HepG2 (cell line): ENCODE results near the gene THOP1. TPM values are rescaled to one million over a fixed set of nuclear protein-coding genes. Genes with fewer than 3 reads are reported as not detected.

Source experiments
- FIP1L1 ChIP-seq: fragments of 200-400 bp; formaldehyde crosslinking; IDR thresholded peaks from 2 replicates; pipeline ENCODE4 v1.6.1; 2018; ENCODE audit warnings: low read depth, mild to moderate bottlenecking, low read length, moderate library complexity, borderline replicate concordance; ENCODE audit not compliant: insufficient read depth
- GABPB1 ChIP-seq: IDR thresholded peaks from 2 replicates; pipeline ENCODE4 v1.6.1; 2016; ENCODE audit warnings: mild to moderate bottlenecking, missing genetic modification reagents, moderate library complexity, missing compliant biosample characterization
- HDAC2 ChIP-seq: sonication (generic); formaldehyde crosslinking; IDR thresholded peaks from 2 replicates; pipeline ENCODE4 v1.4.0; 2020; ENCODE audit warnings: missing genetic modification reagents
- KDM3A ChIP-seq: IDR thresholded peaks from 2 replicates; pipeline ENCODE4 v1.6.1; 2018; ENCODE audit warnings: low read depth, missing compliant biosample characterization
- KLF12 ChIP-seq: sonication (generic); formaldehyde crosslinking; IDR thresholded peaks from 2 replicates; pipeline ENCODE4 v1.4.0; 2020; ENCODE audit warnings: missing genetic modification reagents, borderline replicate concordance
- PHF5A ChIP-seq: IDR thresholded peaks from one replicate; pipeline ENCODE4 v1.6.1; 2018; ENCODE audit warnings: low read depth, missing genetic modification reagents; ENCODE audit not compliant: unreplicated experiment
- RBAK ChIP-seq: sonication (generic); formaldehyde crosslinking; IDR thresholded peaks from 2 replicates; pipeline ENCODE4 v1.5.1; 2020; ENCODE audit warnings: mild to moderate bottlenecking, missing genetic modification reagents
- TRIM24 ChIP-seq: sonication (generic); formaldehyde crosslinking; IDR thresholded peaks from 2 replicates; pipeline ENCODE4 v1.8.0; 2022; ENCODE audit warnings: mild to moderate bottlenecking, missing genetic modification reagents
- XRCC5 ChIP-seq: fragments of 200-400 bp; formaldehyde crosslinking; optimal IDR thresholded peaks from 2 replicates; pipeline ENCODE3; 2017; ENCODE audit warnings: mild to moderate bottlenecking, low read length
- ZFYVE20 ChIP-seq: sonication (generic); formaldehyde crosslinking; IDR thresholded peaks from 2 replicates; pipeline ENCODE4 v1.8.0; 2023; ENCODE audit warnings: low read depth, mild to moderate bottlenecking, moderate library complexity, missing genetic modification reagents, borderline replicate concordance
- ZNF124 ChIP-seq: sonication (generic); formaldehyde crosslinking; IDR thresholded peaks from 2 replicates; pipeline ENCODE4 v1.4.0; 2020; ENCODE audit warnings: missing genetic modification reagents
- ZNF251 ChIP-seq: sonication (generic); formaldehyde crosslinking; IDR thresholded peaks from 2 replicates; pipeline ENCODE4 v1.9.0; 2021; ENCODE audit warnings: mild to moderate bottlenecking, missing genetic modification reagents
- ZNF660 ChIP-seq: sonication (generic); formaldehyde crosslinking; IDR thresholded peaks from 2 replicates; pipeline ENCODE4 v1.5.1; 2020; ENCODE audit warnings: mild to moderate bottlenecking, low read depth, missing genetic modification reagents, borderline replicate concordance
- polyA plus RNA-seq, 8 experiments: library from polyadenylated mRNA; depleted of rRNA in 3 of 8; stranded (reverse) in 7 of 8; unstranded in 1 of 8; fragments of >200 nt; fragmentation: Illumina TruSeq in 4 of 8; extraction: Trizol in 4 of 8; gene quantifications; 2 replicates each; pipeline versions ENCODE4 v1.2.1 to v1.2.3, GENCODE V29; 2011 to 2016; ENCODE audit warnings: low read depth in 4 of 8, missing spikeins in 1 of 8, mixed read lengths in 1 of 8; ENCODE audit not compliant: insufficient read depth in 1 of 8
- total RNA-seq, 5 experiments: library from RNA; depleted of rRNA; stranded (reverse); fragments of >200 nt; fragmentation: Illumina TruSeq; extraction: Trizol; gene quantifications; 2 replicates each; pipeline ENCODE4 v1.2.3, GENCODE V29; 2016; ENCODE audit warnings: low read depth in 1 of 5
- TF ChIP-seq, protein P1 (sequence below): sonication (generic); formaldehyde crosslinking; IDR thresholded peaks from 2 replicates; pipeline ENCODE4 v1.4.0; 2020; ENCODE audit warnings: missing genetic modification reagents, borderline replicate concordance
- TF ChIP-seq, protein P2 (sequence below): IDR thresholded peaks from 2 replicates; pipeline ENCODE4 v1.6.1; 2016; ENCODE audit warnings: mild to moderate bottlenecking
- TF ChIP-seq, protein P3 (sequence below): conservative IDR thresholded peaks from 2 replicates; pipeline ENCODE4 v1.6.1; 2018; ENCODE audit warnings: missing genetic modification reagents
- TF ChIP-seq, protein P4 (sequence below): sonication (generic); formaldehyde crosslinking; IDR thresholded peaks from 2 replicates; pipeline ENCODE4 v1.4.0; 2020; ENCODE audit warnings: missing genetic modification reagents
- TF ChIP-seq, protein P5 (sequence below): sonication (generic); formaldehyde crosslinking; IDR thresholded peaks from 2 replicates; pipeline ENCODE4 v1.4.0; 2020; ENCODE audit warnings: mild to moderate bottlenecking, missing genetic modification reagents

THOP1 gene
- total and polyA plus RNA-seq, 2 of the 13 experiments (the other 11 are each of a cell fraction or from before 2014, with no cell fraction given), result 74.4 to 116 TPM

DNA sequence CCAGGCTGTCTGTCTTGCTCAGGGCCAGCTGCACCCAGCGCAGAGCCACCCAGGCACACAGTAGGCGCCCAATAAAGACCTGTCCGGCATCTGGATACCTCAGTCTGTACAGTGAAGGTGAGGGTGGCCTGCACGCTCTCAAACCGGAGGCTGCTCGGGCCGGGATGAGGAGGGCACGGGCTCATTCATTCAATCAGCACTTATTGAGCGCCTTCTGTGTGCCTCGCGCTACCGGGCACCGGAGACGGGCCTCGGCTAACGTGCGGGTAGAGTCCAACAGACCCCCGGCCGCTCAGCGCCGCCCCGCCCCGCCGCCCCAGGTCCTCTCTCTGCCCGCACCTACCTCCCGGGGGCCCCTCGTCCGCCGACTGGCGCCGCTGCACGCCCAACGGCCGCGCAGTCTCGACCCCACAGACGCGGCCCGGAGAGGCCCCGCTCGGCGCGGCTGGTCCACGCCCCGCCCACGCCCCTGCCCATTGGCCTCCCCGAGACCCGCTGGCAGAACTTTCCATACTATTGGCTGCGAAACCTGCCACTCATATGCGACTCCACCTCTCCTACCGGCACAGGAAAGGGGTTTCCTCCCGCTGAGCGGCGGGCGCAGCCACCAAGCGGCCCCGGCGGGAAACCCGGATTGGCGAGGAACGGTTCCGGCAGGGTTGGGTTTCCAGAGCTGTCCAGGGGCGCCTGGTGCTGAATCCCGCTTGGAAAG is 45.5 kb upstream of the THOP1 start, which contains the start of gene SLC39A3 (continued):
- TF ChIP-seq, protein P1, sequence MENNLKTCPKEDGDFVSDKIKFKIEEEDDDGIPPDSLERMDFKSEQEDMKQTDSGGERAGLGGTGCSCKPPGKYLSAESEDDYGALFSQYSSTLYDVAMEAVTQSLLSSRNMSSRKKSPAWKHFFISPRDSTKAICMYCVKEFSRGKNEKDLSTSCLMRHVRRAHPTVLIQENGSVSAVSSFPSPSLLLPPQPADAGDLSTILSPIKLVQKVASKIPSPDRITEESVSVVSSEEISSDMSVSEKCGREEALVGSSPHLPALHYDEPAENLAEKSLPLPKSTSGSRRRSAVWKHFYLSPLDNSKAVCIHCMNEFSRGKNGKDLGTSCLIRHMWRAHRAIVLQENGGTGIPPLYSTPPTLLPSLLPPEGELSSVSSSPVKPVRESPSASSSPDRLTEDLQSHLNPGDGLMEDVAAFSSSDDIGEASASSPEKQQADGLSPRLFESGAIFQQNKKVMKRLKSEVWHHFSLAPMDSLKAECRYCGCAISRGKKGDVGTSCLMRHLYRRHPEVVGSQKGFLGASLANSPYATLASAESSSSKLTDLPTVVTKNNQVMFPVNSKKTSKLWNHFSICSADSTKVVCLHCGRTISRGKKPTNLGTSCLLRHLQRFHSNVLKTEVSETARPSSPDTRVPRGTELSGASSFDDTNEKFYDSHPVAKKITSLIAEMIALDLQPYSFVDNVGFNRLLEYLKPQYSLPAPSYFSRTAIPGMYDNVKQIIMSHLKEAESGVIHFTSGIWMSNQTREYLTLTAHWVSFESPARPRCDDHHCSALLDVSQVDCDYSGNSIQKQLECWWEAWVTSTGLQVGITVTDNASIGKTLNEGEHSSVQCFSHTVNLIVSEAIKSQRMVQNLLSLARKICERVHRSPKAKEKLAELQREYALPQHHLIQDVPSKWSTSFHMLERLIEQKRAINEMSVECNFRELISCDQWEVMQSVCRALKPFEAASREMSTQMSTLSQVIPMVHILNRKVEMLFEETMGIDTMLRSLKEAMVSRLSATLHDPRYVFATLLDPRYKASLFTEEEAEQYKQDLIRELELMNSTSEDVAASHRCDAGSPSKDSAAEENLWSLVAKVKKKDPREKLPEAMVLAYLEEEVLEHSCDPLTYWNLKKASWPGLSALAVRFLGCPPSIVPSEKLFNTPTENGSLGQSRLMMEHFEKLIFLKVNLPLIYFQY (CRISPR knock-in tag), result peak; percentile 97
- 0 out of 2 replicates have a peak, but pooled peaks have one; percentile 55 for TF ChIP-seq FIP1L1
- no peak for TF ChIP-seq ZNF251 (CRISPR knock-in tag)
- TF ChIP-seq, protein P2, sequence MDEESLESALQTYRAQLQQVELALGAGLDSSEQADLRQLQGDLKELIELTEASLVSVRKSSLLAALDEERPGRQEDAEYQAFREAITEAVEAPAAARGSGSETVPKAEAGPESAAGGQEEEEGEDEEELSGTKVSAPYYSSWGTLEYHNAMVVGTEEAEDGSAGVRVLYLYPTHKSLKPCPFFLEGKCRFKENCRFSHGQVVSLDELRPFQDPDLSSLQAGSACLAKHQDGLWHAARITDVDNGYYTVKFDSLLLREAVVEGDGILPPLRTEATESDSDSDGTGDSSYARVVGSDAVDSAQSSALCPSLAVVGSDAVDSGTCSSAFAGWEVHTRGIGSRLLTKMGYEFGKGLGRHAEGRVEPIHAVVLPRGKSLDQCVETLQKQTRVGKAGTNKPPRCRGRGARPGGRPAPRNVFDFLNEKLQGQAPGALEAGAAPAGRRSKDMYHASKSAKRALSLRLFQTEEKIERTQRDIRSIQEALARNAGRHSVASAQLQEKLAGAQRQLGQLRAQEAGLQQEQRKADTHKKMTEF (CRISPR knock-in tag), result peak; percentile 98
- TF ChIP-seq ZFYVE20 (CRISPR knock-in tag), result no peak
- TF ChIP-seq, protein P3, sequence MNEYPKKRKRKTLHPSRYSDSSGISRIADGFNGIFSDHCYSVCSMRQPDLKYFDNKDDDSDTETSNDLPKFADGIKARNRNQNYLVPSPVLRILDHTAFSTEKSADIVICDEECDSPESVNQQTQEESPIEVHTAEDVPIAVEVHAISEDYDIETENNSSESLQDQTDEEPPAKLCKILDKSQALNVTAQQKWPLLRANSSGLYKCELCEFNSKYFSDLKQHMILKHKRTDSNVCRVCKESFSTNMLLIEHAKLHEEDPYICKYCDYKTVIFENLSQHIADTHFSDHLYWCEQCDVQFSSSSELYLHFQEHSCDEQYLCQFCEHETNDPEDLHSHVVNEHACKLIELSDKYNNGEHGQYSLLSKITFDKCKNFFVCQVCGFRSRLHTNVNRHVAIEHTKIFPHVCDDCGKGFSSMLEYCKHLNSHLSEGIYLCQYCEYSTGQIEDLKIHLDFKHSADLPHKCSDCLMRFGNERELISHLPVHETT, result peak; percentile 97
- TF ChIP-seq, protein P4, sequence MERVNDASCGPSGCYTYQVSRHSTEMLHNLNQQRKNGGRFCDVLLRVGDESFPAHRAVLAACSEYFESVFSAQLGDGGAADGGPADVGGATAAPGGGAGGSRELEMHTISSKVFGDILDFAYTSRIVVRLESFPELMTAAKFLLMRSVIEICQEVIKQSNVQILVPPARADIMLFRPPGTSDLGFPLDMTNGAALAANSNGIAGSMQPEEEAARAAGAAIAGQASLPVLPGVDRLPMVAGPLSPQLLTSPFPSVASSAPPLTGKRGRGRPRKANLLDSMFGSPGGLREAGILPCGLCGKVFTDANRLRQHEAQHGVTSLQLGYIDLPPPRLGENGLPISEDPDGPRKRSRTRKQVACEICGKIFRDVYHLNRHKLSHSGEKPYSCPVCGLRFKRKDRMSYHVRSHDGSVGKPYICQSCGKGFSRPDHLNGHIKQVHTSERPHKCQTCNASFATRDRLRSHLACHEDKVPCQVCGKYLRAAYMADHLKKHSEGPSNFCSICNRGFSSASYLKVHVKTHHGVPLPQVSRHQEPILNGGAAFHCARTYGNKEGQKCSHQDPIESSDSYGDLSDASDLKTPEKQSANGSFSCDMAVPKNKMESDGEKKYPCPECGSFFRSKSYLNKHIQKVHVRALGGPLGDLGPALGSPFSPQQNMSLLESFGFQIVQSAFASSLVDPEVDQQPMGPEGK (CRISPR knock-in tag), result peak; percentile 83
- peak; percentile 98 for TF ChIP-seq KDM3A (CRISPR knock-in tag)
- TF ChIP-seq PHF5A (CRISPR knock-in tag), result peak; percentile 92
- peak; percentile 91; the same call in 1 of the 2 replicates for TF ChIP-seq KLF12 (CRISPR knock-in tag)
- TF ChIP-seq RBAK (CRISPR knock-in tag), result no peak
- TF ChIP-seq, protein P5, sequence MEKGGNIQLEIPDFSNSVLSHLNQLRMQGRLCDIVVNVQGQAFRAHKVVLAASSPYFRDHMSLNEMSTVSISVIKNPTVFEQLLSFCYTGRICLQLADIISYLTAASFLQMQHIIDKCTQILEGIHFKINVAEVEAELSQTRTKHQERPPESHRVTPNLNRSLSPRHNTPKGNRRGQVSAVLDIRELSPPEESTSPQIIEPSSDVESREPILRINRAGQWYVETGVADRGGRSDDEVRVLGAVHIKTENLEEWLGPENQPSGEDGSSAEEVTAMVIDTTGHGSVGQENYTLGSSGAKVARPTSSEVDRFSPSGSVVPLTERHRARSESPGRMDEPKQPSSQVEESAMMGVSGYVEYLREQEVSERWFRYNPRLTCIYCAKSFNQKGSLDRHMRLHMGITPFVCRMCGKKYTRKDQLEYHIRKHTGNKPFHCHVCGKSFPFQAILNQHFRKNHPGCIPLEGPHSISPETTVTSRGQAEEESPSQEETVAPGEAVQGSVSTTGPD (CRISPR knock-in tag), result peak; percentile 80
- TF ChIP-seq ZNF124, result peak; percentile 98
- peak; percentile 43; the same call in 1 of the 2 replicates for TF ChIP-seq ZNF660
- peak; percentile 99 for TF ChIP-seq XRCC5
- peak; percentile 97 for TF ChIP-seq HDAC2
- peak; percentile 97 for TF ChIP-seq GABPB1
- 0 out of 2 replicates have a peak, but pooled peaks have one; percentile 6 for TF ChIP-seq TRIM24 (CRISPR knock-in tag)
